ENCODE measurements around the gene LRP1.

Gene LRP1

GRCh38 chr12:57090924-57091637 lies 37.2 kb upstream of the LRP1 start (continued):
- TF ChIP-seq GLIS3 (CRISPR knock-in tag; IDR thresholded peaks at IDR 0.05) (no peak), ZNF8 (CRISPR knock-in tag; IDR thresholded peaks at IDR 0.05) (no peak), ZFP3 (CRISPR knock-in tag; IDR thresholded peaks at IDR 0.05) (no peak), ARNTL (CRISPR knock-in tag; IDR thresholded peaks at IDR 0.05; ENCODE audit: borderline replicate concordance, low read depth) (no peak), BACH2 (CRISPR knock-in tag; IDR thresholded peaks at IDR 0.05; ENCODE audit: borderline replicate concordance) (no peak), SNAI2 (CRISPR knock-in tag; IDR thresholded peaks at IDR 0.05) (no peak), OSR1 (CRISPR knock-in tag; IDR thresholded peaks at IDR 0.05) (no peak), ZNF70 (CRISPR knock-in tag; IDR thresholded peaks at IDR 0.05) (no peak), PPARA (CRISPR knock-in tag; IDR thresholded peaks at IDR 0.05; ENCODE audit: borderline replicate concordance) (no peak), POU6F1 (CRISPR knock-in tag; IDR thresholded peaks at IDR 0.05; ENCODE audit: borderline replicate concordance, low read depth) (no peak)

GRCh38 chr12:57091638-57092528 lies 36.4 kb upstream of the LRP1 start:
- TF ChIP-seq GLIS3 (CRISPR knock-in tag; IDR thresholded peaks at IDR 0.05) = no peak
- no peak for TF ChIP-seq PATZ1 (CRISPR knock-in tag; IDR thresholded peaks at IDR 0.05; ENCODE audit: borderline replicate concordance)
- no peak for TF ChIP-seq POU6F1 (CRISPR knock-in tag; IDR thresholded peaks at IDR 0.05; ENCODE audit: borderline replicate concordance, low read depth)
- TF ChIP-seq CREB5 (CRISPR knock-in tag; IDR thresholded peaks at IDR 0.05; ENCODE audit: low read depth) = no peak
- TF ChIP-seq ZNF70 (CRISPR knock-in tag; IDR thresholded peaks at IDR 0.05) = no peak
- TF ChIP-seq TCF4 (CRISPR knock-in tag; IDR thresholded peaks at IDR 0.05; ENCODE audit: borderline replicate concordance) = no peak
- no peak for ATAC-seq

DNA sequence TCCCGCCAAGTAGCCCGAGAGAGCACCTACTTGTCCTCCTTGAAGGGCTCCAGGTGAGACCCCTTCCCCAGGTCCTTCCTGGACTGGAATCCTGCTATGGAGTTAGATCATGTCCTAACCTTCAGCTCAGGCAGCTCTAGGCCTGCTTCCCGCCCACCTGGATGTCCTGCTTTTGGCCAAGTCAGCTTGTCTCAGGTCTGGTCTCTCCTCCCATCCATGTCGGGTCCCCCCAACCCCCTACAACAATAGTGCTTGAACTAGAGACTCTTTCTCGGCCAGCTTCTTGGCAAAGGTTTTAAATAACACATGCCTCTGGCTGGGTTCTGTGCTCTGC lies 35.8 kb upstream of the LRP1 start:
- TF ChIP-seq CSRNP3 (CRISPR knock-in tag; IDR thresholded peaks at IDR 0.05) = no peak
- no peak for ATAC-seq

DNA sequence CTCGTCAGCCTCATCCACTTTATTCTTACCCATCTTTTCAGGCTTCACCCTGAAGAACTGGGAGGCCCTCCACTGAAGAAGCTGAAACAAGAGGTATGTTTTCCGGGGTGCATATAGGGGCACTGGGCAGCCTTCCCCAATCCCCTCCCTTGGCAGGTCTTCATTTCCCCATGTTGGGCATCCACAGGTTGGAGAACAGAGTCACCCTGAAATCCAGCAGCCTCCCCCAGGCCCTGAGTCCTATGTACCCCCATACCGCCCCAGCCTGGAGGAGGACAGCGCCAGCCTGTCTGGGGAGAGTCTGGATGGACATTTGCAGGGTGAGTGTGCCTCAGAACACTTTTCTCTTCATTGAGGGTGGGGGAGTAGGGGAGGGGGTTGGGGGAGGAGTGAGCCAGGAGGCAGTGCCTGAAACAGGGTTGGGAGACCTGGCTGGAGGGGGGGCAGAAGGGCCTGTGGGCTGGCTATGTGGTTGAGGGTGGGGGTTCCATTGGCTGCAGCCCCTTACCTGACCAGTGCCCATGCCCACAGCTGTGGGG lies 35.3 kb upstream of the LRP1 start:
- ATAC-seq = no peak
- TF ChIP-seq ARNTL (CRISPR knock-in tag; IDR thresholded peaks at IDR 0.05; ENCODE audit: borderline replicate concordance, low read depth) (no peak), GLIS3 (CRISPR knock-in tag; IDR thresholded peaks at IDR 0.05) (no peak), BACH2 (CRISPR knock-in tag; IDR thresholded peaks at IDR 0.05; ENCODE audit: borderline replicate concordance) (no peak), TOX (CRISPR knock-in tag; IDR thresholded peaks at IDR 0.05; ENCODE audit: borderline replicate concordance) (no peak), TCF4 (CRISPR knock-in tag; IDR thresholded peaks at IDR 0.05; ENCODE audit: borderline replicate concordance) (no peak), ISL1 (CRISPR knock-in tag; IDR thresholded peaks at IDR 0.05) (no peak), POU6F1 (CRISPR knock-in tag; IDR thresholded peaks at IDR 0.05; ENCODE audit: borderline replicate concordance, low read depth) (no peak), CSRNP3 (CRISPR knock-in tag; IDR thresholded peaks at IDR 0.05) (no peak), ESRRG (CRISPR knock-in tag; IDR thresholded peaks at IDR 0.05) (no peak), PPARA (CRISPR knock-in tag; IDR thresholded peaks at IDR 0.05; ENCODE audit: borderline replicate concordance) (no peak), ZNF565 (CRISPR knock-in tag; conservative IDR thresholded peaks at IDR 0.05; ENCODE audit: low read depth) (no peak), ZFP30 (CRISPR knock-in tag; IDR thresholded peaks at IDR 0.05) (no peak), ZC3H10 (CRISPR knock-in tag; IDR thresholded peaks at IDR 0.05) (no peak)
